HG03575 (cell line): ENCODE data around the gene LINC01488.

ENCODE experiments used
- ATAC-seq: cut with Tn5 transposase; IDR thresholded peaks from one replicate; pipeline ENCODE4 v1.9.1; 2021; ENCODE audit not compliant: unreplicated experiment, insufficient number of reproducible peaks, low FRiP score; ENCODE audit errors: extremely low read depth

LINC01488 gene

DNA sequence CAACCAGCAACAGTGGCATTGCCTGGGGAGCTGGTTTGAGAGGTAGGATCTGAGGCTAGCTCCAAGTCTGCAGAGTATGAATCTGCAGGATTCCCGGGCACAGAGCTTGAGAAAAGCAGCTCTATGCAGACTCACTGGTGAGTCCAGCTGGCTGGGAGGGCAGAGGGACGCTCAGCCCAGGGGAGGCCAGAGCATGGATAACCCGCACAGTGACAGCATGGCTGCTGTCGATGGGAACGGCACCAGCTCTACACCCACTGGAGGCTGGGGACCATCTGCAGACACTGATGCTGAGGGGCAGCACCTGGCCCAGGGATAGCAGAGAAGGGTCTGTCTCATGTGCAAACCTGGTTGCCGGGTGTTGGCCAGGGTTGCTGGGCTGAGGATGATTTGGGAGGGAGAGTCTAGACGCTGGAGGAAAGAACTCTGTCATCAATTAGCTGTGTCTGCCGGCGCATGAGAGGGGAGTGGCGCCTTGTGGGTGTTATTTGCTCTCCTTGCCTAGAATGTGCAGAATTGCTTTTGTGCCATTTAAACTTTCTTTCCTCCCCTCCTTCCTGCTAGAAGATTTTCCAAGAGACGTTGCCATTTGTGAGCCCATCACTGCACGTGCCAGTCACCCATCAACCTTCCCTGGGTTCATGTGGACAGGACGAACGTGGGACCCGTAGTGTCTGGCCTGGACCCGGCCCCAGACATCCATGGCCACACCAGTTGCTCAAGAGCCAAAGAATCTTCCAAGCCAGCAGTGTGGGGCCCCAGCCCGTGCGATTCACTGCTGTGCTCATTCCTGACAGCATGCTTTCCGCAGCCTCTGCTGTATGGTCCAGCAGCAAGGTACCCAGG, 19.1 kb upstream of the LINC01488 start:
- ATAC-seq = no peak

DNA sequence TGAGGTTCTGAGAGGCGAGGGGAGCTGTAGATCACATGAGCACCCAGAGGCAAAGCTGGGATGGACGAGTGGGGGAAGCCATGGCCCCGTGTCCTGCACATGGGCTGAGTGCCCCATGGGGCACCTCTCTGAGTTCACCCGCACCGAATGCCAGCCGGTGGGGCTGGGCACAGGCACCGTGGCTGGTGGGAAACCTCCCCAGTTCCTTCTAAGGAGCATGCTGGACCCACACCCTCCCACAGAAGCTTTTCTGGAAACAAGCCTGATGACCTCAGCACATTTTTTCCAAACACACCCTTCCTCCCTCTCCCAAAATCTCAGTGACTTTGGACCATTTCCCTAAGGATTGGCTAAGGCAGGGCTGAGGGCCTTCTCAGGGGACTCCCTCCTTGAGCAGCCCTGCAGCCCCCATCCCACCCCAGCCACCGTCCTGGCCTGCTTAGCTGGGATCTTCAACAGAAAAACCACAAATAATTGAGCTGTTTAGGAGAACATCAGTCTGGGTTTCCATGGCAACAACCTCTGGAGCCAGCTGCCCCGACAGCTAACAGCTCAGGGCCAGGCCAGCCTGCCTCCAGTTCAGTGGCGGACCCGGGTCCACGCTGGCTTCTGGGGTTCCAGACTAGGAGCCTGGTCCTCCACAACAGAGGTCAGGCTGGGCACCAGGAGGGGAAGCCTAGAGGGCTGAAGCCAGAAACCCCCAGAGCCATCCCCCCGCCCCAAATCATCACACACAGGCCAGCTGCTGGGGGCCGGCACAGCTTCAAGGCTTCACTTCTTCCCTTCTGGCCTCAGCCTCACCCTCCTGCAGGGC, 18.1 kb upstream of the LINC01488 start:
- ATAC-seq = no peak

DNA sequence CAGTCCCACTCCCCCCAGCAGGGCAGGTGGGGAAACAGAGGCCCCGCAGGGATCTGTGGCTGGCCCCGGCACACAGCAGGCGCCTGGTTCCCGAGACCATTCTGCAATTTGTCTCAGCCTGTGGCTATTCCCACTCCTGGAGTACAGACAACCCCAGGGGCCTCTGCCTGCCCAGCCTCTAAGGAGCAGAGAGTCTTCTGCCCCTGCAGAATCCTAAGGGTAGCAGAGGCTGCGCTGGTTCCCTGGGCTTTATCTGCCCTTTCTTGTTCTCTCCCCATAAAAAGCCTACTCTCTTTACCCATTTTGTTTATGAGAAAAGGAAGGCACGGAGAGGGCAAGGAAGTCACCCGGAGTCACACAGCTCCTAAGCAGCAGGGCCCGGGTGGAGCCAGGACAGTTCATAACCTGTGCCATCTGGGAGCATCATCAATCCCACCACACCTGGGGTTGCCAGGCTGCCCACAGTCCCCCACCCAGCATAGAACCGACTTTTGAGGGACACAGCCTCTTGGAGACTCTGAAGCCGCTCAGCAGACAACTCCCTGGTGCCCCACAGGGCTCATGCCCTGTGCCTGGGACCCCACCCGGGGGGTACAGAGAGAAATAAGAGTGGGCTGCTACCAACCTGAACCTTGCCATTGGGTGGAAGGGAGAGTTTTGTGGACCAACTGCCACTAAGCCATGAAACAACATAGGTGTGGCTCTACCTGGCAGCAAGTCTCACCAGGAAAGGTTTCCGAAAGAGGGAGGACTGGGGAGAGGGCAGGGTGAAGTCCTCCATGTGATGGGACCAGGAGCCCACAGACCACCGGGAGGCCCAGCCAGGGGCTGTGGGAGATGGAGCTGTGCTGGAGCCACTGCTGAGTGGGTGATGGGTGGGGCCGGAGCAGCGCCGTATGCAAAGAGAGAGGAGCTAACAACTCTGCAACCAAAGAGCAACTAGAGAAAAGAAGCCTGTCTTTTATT, 17.2 kb upstream of the LINC01488 start:
- no peak for ATAC-seq

DNA sequence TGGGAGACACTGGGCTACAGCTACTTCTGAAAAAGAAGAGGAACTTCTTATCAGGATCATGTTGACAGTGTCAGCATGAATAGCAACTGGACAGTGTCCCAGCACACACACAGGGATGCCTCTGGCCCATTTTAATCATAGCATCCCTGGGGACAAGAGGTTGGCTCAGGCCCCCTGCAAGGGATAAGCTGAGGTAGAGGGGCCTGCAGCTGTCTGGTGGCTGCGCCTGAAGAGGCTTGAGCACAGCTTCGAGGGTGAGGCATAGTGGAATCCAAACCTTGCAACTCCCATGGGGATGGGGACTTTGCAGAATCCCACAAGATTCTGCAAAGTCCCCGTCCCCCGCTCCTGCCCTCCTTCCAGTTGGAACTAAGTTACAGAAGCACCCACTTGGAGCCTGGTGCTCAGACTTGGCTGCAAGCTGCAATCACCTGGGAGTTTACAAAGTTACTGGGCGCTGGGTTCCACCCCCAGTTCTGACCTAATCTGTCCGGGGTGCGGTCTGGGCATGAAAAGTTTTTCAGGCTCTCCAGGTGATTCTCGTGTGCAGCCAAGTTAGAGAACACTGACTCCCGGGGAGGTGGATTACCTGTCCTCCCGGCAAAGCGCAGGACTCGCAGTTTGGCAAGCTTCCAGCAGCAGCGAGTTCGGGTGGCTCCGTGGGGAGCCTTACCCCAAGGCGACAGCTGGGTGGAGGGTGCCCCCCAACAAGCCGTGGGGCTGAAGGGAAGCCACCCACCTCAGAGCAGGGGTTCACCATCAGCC, 16.0 kb upstream of the LINC01488 start:
- no peak for ATAC-seq

DNA sequence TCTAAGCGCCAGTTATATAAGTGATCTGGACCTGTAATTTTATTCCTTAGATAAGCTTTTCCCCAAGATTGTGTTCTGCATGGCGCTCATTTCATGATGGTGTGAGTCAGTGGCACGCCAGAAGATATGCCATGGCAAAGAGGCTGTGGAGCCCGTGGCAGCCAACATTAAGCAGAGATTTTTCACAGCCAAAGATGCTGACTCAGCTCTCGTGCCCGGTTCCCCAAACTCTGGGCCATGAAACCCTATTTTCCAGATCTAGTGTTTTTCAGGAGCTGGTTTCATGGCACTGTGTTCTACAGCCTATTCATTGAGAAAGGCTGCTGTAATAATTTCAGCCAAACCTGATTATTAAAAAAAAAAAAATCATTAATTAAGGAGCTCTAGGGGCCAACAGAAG, 15.4 kb upstream of the LINC01488 start:
- no peak for ATAC-seq

DNA sequence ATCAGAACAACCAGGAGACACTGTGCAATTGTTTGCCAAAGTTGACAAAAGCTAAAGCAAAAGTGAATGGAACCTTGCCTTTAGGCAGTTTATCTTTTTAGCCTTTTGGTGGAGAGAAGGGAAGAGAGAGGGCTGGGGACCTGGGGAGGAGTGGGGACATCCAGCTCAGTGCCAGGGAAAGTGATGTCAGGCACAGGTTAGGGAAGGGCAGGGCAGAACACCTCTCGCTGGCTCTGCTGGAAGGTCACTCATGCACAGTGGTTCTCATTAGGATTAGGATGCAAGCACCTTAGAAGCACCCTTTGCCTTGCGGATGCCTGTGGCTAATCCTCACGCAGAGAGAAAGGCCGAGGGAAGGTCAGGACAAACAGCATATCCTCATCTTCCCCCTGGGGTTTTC, 14.3 kb upstream of the LINC01488 start:
- no peak for ATAC-seq

DNA sequence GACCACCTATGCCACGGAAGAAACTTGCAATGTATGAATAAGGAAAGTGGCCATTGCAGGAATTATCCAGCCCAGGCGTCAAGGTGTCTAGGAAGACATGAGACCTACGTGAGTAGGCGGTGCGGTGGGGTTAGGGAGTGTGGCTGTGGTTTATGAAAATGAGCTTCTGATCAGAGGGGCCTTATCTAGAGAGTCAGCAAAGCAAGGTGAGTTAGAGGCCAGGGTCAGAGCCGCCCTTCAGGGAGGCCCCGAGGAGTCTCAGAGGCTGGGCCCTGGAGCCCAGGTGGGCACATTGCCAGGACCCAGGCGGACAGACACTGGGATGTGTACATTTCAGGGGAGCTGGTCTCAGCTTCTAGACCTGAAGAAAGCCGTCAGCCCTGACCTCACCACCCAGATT, 13.8 kb upstream of the LINC01488 start:
- no peak for ATAC-seq

DNA sequence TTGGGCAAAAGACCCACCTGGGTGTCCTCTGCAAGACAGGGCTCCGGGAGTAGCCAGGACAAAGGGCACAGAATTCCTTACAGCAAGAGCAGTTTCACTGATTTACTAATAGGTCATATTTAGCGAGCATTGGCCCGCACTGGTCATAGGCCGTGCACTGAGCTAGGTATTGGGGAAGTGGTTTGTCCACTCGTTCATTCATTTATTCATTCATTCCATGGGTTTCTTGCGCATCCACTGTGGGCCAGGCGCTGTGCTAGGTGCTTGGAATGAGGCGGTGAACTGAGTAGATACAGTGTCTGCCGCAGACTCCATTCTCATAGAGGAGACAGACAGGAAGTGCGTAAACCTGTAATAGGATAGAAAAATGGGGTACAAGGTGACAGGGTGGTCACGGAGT, 13.2 kb upstream of the LINC01488 start:
- ATAC-seq = no peak

DNA sequence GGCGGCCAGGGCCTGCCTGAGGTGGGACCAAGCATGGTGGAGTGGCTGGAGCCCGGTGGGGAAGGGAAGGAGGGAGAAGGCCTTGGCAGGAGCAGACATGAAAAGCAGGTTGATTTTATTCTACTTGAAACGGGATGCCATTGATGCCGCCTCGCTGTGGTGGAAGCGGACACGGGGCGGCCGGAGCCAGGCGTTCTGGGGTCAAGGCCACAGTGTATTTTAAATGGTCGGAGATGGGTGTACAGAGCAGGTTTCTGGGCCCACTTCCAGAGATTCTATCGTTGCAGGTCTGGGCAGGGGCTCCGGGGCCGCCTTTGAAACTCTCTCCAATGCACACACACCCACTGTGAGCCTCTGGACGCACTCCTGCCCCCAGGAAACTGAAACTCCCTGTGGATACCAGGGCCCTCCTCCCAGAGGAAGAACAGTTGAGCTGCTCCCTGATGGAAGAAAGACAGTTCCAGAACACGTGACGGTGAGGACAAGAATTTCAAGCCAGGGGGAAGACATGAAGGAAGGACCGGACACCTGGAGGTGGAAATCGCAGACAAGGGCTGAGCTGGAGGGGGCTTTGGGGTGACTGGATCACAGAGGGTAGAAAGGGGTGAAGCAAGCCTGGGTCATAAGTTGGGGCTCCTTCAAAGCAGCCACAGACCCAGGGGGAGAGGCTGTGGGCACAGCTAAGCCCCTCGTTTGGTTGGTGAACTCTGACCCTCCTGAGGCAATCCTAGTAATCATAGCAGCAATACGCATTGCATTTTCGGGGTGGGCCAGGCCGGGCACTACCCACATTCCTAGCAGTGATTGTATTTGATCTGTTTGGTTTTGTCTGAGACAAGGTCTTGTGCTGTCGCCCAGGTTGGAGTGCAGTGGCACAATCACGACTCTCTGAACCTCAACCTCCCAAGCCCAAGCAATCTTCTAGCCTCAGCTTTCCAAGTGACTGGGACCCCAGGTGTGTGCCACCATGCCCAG, 12.3 kb upstream of the LINC01488 start:
- no peak for ATAC-seq

DNA sequence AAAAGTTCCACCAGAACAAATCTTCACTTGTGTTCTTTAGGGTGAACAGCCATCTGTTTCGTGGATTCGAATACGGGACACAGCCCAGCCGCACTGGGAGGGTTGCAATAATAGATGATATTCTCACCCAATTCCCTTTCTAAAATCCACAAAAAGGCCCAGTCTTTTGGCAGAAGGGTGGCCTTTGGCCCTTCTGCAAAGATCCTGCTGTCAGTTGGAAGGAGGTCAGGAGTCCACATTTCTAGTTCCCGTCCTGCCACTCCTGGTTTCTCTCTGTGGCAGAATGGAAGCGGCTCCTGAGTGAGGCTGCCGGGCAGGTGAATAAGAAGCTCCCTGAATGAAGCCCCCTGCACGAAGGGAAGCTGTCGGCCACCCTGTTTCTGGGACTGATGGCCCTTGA, 11.2 kb upstream of the LINC01488 start:
- no peak for ATAC-seq

DNA sequence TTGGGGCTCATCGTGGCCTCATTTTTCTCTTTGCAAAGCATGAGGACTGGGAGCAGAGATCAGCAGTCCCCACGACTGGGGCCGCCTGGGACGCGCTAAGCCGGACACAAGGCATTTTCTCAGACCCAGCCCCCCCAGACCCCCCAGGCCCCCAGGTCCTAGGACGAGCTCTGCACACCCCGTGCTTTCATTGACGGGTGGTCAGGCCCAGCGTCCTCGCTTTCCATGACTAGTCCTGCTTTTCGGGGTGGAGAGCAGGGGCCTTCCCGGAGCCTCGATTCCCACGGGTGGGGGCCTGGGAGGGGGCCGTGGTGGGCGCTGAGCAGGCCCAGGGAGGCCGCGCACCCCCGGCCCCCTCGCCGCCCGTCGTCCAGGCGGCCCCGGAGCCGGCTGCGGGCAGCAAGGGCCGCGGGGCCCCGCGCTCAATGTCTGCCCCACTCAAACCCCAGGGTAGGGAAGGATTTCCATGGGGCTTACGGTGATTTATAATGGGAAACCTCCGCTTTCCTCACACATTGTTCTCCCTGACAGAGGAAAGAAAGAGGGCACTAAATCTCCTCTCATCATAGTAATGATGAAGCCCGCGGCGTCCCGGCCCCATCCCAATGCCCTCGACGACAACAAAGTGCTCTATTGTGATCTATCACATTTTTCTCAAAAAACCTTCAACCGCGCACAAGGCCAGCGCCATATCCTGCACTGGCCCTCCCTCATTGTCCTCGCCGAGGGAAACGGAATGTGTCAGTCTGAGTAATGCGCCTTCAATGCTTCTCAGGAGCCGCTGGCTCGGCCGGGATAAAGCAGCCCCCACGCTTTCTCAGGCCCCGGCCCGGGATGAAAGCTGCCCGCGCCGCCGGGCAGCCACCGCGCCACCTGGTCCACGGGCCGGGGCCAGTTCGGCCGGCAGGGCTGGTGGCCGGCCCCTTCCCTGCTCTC, 10.4 kb upstream of the LINC01488 start:
- ATAC-seq = no peak

DNA sequence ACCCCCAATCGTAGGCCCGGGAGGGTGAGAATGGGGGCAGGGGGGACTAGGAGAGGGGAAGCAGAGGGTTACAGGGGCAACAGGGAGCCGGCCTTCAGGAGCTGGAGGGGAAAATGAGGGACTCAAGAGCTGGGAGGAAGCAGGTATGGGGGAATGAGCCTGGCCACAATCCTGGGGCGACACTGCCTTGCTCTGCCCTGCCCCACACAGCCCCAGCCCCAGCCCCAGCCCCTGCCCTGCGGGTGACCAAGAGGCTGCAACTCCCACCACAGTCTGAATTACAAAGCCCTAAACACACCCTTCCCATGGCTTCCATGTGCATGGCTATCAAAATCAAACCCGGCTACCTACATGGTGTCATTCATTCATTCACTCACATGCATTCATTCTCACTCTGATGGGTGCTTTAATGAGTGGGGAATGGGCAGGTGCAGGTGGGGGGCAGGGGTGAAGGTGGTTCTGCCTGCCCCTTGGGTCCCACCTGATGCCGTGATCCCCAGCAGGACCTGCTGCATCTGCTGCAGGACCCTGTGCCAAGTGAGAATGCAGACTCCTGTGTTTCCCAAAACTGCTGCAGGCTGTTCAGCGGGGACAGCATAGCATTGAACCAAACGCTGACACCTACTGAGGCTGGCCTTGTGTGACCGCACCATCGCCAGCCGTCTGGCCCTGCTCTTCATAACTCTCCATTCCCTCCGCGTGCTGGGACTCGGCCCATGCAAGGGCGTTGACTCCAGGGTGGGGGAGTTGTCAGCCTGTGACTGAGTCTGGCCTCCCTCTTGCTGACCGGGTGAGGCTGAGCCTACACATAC, 9.5 kb upstream of the LINC01488 start:
- no peak for ATAC-seq

DNA sequence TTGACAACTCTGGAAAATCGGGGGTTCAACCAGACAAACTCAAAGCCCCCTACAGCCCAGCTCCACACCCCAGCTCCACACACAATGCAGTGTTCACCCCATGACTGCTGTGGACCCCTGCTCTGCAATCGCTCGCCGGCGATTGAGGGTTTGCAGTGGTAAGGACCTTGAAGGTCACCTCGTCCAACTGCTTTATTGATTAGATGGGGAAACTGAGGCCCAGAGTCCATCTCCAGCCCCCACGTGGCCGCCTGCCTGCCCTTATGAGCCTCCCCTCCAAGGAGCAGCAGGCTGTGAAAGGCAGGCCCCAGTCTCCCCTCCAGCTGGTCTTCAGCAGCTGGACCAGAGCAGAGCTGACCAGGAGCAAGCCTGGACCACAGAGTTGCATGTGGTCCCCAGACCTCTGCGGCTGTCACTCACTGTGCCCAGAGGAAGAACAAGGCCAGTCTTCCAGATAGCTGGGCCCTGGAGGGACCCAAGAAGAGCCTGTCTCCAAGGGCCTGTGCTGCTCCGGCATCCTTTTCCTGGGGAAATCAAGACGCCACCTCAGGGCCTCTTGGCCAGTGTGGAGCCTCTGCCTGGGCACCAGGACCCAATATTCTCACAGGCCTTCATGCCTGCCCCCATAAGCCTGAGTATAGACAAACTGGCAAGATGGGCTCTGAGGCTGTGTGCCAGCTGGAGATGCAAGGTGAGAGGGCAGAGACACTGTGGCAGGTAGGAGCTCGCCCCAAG, 8.8 kb upstream of the LINC01488 start:
- no peak for ATAC-seq

DNA sequence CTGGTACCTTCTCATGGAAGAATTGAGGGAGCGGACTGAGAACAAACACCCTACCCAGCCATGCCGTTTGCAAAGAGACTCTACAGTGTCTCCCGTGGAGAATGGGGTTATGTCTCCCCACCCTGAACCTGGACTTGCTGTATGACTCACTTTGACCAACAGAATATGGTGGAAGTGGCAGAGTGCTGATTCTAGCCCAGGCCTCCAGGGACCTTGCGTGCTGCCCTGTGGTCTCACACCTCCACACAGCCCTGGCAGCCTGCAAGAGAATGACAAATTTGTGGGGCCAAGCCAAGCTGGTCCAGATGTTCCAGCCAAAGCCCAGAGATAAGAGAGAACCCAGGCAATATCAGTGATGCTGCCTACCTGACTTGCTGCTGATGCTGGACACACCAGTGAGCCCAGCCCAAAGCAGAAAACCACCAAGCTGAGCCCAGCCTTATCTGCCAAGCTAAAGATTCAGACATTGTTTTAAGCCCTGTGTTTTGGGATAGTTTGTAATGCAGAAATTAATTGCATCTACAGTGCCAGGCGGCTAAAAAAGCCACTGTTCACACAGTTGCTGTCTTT, 8.1 kb upstream of the LINC01488 start:
- ATAC-seq = no peak

DNA sequence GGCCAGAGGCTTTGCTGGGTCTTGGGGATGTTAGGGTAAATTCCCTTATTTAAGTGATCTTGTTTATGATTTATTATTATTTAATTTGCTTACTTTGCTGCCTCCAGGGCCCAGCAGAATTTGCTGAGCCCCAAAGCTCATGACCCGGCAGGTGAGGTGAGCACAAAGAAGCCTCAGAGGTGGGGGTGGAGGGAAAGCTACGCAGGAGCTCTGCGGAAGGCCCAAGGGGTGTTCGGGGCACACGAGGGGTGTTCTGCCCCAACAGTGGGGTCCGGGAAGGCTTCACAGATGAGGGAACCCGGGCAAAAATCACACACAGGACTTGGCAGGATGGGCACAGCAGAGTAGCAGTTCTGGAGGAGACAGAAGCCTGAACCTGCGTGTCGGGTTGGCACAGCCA, 6.7 kb upstream of the LINC01488 start:
- ATAC-seq = no peak
